CD4-positive, alpha-beta T cell treated with Interleukin-2 at 100 ng/mL for 4 hours (primary cell): Measurements from ENCODE around the gene CELF5.
A peak's percentile ranks its signal among the peaks of the same experiment; 100 is the strongest.
"Not testable (repeated sequence)": the region's sequence is repeated elsewhere in the genome, so short reads cannot be mapped to it uniquely, and the experiment has no call there.

ENCODE experiments used
- DNase-seq: peaks from one replicate; pipeline ENCODE4 v3.0.0-alpha.2; 2020; ENCODE audit warnings: low spot score

The CELF5 gene

DNA sequence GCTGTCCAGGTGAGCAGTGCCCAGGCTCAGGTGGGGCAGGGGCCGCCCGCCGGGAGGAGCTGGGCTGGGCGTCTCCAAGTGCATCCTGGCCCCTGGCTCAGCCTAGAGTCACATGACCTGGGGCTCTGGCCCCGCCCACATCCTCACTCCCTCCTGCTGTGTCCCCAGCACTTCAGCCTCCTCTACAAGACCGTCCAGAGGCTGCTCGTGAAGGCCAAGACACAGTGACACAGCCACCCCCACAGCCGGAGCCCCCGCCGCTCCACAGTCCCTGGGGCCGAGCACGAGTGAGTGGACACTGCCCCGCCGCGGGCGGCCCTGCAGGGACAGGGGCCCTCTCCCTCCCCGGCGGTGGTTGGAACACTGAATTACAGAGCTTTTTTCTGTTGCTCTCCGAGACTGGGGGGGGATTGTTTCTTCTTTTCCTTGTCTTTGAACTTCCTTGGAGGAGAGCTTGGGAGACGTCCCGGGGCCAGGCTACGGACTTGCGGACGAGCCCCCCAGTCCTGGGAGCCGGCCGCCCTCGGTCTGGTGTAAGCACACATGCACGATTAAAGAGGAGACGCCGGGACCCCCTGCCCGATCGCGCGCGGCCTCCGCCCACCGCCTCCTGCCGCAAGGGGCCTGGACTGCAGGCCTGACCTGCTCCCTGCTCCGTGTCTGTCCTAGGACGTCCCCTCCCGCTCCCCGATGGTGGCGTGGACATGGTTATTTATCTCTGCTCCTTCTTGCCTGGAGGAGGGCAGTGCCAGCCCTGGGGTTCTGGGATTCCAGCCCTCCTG lies 16.8 kb upstream of the CELF5 start:
- DNase-seq = no peak

DNA sequence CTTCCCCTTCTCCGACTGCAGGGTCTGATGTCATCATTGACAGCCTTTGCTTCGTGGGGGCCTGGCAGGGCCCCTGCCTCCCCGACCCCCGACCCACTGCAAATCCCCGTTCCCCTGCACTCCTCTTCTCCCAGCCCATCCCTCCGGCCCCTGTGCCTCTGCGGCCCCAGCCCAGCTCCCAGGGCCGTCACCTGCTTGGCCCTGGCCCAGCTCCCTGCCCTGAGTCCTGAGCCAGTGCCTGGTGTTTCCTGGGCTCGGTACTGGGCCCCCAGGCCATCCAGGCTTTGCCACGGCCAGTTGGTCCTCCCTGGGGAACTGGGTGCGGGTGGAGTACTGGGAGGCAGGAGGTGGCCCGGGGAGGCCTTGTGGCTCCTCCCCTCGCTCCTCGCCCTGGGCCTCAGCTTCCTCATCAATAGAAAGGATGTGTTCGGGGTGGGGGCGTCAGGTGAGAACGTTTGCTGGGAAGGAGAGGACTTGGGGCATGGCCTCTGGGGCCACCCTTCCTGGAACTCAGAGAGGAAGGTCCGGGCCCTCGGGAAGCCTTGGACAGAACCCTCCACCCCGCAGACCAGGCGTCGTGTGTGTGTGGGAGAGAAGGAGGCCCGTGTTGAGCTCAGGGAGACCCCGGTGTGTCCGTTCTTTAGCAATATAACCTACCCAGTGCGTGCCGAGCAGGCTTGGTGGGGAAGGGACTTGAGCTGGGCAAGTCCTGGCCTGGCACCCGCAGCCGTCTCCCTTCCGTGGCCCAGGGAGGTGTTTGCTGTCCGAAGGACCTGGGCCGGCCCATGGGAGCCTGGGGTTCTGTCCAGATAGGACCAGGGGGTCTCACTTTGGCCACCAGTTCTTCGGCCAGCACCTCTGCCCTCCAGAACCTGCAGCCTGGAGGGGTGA lies 15.9 kb upstream of the CELF5 start:
- DNase-seq = no peak

DNA sequence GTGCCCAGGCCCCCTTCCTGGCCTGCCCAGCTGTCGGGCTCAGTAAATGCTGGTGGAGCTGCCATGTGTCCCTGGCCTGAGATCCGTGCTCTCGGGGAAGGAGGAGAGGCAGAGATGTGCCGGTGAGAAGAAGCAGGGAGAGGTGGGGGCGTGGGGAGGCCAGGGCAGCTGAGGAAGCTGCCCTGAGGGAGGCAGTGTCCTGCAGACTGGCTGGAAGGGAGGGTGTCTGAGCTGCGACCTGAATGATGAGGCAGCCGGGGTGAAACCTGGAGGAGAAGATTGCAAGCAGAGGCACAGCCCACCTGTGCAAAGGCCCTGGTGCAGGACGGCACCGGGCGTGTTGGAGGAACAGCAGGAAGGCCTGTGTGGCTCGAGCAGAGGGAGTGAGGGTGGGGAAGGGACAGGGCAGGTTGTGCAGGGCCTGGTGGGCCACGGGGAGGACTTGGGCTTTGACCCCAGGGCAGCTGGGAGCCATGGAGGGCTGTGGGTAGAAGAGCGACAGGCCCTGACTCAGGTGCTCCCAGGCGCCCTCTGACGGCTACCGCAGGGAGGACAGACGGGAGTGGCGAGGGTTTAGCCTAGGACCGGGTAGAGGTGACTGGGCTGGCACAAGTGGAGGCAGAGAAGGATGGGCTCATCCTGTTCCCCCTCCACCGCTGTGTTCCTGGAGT lies 14.0 kb upstream of the CELF5 start:
- peak; percentile 65 for DNase-seq

DNA sequence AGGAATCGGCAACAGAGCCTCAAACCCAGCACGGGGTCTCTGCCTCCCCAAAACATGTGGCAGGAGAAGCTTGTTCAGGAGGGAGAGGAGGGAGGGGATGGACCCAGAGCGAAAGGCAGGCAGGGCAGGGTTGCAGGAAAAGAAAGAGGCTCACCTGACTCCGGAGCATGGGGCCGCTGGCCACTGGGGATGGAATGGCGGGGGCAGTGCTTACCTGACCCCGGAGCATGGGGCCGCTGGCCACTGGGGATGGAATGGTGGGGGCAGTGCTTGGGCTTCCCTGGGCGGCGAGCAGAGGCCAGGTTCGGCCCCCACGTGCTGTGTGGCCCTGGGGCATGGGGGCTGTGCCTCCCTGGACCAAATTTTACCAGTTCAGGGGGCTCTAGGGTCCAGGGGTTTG lies 13.3 kb upstream of the CELF5 start:
- DNase-seq = no peak

DNA sequence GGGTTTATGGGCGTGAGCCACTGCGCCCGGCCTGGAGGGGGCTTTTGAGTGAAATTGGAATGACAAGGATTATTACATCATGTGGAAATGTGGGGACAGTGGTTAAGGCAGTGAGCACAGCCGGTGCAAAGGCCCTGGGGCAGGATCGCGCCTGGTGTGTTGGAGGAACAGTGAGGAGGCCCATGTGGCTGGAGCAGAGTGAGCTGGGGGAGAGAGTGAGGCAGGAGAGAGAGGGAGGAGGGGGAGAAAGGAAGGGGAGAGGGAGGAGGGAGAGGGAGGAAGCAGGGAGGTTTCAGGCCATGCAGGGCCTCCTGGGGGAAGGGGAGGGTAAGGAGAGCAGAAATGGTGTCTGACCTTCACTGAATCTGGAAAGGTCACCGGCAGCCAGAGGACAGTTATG lies 11.3 kb upstream of the CELF5 start:
- no peak for DNase-seq

DNA sequence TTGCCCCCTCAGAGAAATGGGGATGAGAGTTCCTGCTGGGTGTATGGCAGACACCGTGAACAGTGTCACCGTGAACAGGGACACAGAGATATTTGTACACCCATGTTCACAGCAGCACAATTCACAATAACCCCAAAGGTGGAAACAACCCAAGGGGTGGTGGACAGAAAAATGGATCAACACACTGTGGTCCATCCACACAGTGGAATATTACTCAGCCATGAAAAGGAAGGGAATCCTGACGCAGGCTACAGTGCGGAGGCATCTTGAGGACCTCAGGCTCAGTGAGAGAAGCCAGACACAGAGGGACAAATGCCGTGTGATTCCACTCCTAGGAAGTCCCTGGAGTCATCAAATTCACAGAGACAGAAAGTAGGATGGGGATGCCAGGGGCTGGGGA lies 7.6 kb upstream of the CELF5 start:
- DNase-seq = no peak

DNA sequence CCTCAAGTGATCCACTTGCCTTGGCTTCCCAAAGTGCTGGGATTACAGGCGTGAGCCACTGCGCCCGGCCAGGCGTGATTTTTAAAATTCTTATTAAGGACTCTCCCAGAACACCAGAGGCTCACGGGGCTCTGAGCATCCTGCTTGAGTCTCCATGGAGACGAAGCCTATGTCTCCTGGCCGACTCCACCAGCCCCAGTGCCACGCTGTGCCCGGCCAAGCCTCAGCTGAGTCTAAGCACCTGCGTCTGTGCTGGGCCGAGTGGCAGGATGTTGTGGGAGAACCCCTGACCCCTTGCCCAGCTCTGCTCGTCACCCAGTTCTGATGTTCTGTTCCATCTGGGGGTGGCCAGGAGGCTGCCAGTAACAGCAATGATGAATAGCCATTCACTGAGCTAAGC lies 3.9 kb upstream of the CELF5 start:
- no peak for DNase-seq

DNA sequence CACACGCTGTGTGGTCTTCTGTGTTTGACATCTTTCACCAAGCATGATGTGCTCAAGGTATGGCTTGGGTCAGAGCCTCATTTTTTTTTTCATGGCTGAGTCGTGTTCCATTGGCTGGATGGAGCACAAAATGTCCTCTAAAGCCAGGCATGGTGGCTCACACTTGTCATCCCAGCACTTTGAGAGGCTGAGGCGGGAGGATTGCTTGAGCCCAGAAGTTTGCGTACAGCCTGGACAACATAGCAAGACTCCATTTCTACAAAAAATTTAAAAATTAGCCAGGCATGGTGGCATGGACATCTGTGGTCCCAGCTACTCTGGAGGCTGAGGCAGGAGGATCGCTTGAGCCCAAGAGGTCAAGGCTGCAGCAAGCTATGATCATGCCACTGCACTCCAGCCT lies 2.9 kb upstream of the CELF5 start:
- not testable (repeated sequence) for DNase-seq

DNA sequence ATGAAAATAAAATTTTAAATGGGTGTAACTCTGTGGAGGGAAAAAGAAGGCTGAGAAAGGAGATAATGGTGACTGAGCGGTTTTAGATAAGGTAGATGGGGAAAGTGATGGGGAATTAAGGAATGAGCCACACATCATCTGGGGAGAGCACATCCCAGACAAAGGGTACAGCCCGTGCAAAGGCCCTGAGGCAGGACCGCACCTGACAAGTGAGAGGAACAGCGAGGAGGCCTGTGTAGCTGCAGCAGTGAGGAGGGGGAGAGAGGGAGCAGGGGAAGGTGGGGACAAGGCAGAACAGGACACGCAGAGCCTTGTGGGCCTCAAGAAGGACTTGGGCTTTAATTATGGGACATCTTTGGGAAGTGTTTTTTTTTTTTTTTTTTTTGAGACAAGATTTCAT lies 1.8 kb upstream of the CELF5 start:
- no peak for DNase-seq

DNA sequence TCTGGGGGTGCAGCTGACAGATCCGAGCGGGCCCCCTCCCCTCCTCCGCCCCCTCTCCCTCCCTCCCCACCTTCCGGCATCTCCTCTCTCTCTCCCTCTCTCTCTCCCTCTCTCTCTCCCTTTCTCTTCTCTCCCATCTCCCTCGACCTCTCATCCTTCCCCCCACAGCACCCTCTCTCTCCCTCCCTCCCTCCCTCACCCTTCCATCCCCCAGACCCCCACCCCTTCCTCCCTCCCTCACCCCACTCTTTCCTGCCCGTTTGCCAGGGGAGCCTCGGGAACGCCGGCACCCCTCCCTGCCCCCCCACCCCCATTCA lies 666 bp downstream of the CELF5 start:
- no peak for DNase-seq

DNA sequence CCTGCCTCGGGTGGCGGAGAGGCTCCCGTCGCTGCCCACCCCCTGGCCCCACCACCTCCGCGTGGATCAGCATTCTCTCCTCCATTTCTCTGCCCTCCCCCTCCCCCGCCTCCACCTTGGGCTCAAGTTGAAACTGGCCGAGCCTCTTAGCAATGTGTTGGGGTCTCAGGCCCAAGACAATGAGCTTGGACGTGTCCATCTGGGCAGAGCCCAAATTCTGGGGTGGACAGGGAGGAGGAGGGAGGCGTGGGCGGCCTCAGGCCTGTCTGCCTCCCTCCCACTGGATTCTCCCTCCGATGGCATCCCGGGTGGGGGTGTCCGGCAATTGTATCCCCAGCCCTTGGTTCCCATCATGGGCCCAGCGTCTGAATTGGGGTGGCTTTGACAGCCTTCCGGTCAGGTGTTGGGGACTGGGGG lies 1.2 kb downstream of the CELF5 start:
- DNase-seq = no peak

DNA sequence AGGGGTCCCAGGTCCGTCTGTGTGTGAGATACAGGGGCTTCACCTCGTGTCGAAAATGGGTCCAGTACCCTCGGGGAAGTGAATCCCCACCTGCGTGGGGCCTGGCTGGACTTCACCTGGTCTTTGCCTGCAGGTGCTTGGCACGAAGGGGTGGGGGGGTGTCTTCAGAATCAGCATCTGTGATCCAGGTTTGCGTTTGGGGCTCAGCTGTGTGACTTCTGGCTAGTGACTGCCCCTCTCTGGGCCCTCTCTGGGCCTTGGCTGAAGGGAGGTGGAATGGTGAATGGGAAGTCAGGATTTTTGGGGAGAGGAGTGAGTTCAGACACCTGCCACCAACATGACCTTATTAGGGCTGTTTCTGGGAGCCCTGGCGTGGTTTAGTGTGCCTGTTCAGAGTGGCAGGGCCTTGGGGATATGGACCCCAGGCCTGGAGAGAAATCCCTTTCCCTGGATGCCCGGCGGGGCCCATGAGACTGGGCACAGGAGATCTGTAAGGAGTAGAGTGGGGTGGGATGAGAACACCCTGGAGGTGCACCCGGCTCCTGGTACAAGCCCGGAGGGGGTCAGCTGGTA lies 2.7 kb downstream of the CELF5 start:
- DNase-seq = no peak

DNA sequence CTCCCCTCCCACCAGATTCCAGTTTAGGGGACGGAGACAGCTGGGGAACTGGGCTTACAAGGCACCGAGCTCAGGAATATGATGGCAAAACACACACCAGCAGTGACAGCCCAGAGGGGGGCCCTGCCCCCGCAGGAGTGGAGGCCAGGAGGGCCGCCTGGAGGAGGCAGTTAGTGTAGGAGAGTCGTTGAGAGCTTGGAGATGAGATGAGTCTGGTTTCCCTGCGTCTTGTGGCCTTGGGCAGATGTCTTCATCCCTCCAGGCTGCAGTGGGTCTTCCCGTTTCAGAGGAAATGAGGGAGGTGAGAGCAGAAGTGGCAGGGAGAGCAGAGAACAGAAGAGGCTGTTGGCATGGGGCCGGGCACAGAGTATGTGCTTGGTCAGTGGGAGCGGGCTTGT lies 4.9 kb downstream of the CELF5 start:
- no peak for DNase-seq

DNA sequence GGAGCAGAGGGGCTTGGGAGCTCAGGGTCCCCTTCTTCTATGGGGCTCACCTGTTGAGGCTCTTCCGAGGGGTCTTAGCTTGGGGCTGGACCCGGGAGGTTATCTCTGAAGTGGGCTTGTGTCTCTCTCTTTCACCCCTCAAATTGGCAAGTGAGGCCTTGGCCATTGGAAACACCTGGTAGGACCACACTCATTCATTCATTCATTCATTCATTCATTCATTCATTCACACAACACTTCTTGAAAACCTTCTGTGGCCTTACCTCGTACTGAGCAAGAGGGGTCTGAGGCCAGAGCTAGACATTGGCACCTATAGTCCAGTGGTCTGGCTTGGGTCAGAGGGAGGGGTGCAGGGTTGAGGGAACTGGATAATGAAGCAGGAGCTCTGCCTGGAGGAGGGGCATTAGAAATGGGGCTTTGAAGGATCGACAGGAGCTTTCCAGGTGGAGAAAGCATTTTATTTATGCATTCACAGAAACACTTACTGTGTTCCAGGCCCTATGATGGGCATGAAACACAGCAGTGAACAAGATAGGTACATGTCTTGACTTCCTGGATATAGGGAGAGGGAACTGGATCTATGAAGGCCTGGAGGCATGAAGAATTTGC lies 5.5 kb downstream of the CELF5 start:
- no peak for DNase-seq

DNA sequence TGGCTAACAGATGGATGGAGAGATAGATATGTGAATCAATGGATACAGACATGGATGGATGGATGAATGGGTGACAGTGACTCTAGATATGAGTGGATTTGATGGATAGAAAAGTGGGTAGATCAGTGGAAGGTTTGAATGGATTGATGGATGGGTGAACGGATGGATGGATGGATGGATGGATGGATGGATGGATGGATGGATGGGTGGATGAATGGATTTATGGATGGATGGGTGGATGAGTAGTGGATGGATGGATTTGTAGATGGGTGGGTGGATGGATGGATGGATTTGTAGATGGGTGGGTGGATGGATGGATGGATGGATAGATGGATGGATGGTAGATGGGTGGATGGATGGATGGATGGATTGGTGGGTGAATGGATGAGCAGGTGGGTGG lies 6.8 kb downstream of the CELF5 start:
- no peak for DNase-seq

DNA sequence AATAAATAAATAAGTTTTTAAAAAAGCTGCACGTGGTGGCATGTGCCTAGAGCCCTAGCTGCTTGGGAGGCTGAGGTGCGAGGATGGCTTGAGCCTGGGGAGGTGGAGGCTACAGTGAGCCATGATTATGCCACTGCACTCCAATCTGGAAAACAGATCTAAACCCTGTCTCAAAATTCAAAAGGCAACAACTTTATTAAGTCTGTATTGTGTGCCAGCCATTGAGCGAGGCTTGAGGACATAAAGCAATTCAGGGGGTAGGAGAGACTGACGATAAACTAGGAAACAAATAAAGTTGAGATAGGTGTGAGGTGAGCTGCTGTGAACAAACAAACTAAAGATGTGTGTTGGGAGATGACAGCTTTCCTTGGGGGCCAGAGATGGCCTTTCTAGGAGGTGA lies 8.7 kb downstream of the CELF5 start:
- no peak for DNase-seq

DNA sequence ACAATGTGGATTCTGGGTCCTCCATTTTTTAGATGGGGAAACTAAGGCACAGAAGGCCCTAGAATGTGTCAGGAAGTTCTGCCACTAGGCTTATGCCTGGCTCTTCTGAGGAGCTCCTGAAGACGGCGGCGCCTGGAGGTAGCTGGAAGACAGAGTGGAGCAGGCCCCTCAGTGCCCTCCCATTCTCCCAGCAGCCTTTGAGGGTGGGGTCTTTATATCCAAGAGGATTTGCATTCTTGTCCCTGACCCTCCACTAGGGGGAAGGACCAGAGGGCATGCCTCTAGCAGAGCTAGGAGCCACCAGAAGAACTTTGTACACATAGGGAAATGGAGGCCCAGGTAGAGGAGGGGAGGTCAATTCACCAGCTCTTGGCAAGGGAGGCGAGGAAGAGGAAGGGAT lies 9.4 kb downstream of the CELF5 start:
- DNase-seq = no peak

DNA sequence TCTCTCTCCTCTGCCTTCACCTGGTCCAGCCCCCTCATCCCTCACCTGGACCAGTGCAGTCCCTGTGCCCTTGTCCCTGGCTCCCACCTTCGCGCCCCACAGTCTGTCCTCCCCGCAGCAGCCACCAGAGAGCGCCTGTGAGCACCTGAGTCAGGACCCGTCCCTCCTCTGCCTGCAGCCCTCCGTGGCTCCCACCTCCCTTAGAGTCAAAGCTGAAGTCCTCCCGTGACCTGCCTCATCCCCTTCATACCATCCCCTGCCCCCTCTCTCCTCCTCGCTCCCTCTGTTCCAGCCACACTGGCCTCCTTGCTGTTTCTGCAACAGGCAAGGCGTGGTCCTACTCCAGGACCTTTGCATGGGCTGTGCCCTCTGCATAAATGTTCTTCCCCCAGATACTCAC lies 10.3 kb downstream of the CELF5 start:
- no peak for DNase-seq

DNA sequence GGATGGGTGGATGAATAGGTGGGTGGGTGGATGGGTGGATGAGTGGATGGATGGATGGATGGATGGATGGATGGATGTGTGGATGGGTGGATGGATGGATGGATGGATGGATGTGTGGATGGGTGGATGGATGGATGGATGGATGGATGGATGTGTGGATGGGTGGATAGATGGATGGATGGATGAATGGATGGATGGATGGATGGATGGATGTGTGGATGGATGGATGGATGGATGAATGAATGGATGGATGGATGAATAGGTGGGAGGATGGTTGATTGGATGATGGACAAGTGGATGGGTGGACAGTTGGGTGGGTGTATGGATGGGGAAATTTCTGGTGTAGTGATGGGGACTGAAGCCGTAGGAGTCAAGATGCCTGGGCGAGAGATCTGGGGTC lies 11.1 kb downstream of the CELF5 start:
- not testable (repeated sequence) for DNase-seq

DNA sequence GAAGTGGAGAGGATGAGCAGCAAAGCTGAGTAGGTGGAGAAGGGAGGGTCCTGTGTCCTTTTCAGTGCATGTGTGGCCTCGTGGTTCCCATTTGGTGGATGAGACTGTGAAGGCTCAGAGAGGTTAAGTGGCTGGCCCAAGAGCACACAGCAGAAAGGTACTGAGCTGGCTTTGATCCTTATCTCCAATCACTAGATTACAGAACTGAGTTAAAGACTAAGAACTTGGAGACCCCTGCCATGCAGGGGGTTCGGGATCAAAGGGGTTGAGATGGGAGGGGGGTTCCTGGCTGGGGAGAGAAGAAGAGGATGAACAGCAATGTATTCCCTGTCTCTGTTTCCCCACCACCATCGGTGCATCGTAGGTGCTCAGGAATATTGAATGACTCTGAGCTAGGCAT lies 11.8 kb downstream of the CELF5 start:
- DNase-seq = no peak

DNA sequence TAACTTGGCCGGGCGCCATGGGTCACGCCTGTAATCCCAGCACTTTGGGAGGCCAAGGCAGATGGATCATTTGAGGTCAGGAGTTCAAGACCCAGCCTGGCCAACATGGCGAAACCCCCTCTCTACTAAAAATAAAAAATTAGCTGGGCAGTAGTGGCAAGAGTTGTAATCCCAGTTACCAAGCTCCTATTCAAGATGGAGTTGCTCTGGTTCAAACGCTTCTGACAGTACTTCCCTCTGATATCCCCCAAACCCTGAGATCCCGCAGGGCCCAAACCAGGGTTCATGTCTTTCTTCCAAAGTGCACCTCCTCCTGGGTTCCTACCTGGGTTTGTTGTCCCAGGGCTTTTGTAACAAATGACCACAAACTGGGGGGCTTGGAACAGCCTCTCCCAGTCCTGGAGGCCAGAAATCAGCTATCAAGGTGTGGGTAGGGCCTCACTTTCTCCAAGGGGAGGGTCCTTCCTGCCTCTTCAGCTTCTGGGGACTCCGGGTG lies 13.7 kb downstream of the CELF5 start:
- DNase-seq = no peak

DNA sequence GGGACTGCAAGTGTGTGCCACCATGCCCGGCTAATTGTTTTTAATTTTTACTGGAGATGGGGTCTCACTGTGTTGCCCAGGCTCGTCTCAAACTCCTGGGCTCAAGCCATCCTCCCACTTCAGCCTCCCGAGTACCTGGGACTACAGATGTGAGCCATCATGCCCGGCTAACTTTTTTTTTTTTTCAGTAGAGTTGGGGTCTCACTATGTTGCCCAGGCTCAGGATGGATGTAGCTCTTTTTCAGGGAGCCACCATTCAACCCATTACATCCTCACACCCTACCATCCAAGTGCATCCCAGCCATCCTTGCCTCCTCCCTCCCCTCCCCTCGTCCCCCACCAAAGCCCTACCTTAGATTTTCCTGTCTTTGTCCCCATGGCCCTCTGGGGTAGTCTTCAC lies 14.9 kb downstream of the CELF5 start:
- DNase-seq = no peak
